DND-41 (cell line): ENCODE measurements around the gene CARD10.
"Not testable (repeated sequence)": the region's sequence is repeated elsewhere in the genome, so short reads cannot be mapped to it uniquely, and the experiment has no call there.

Experiments
- ATAC-seq: fragments of 200-7000 bp; cut with Tn5 transposase; 3 replicates; pipeline ENCODE4 v1.9.1; 2021; ENCODE audit warnings: low read depth; ENCODE audit not compliant: insufficient read depth
- DNase-seq: peaks from one replicate; pipeline ENCODE4 v3.0.0-alpha.2; 2020
- H2AFZ ChIP-seq: 2 replicates; pipeline ENCODE4 v1.6.0; 2012; ENCODE audit warnings: low read depth, low read length
- H3K27ac ChIP-seq: 2 replicates; pipeline ENCODE4 v1.5.1; 2012; ENCODE audit warnings: low read length, inconsistent platforms
- H3K27me3 ChIP-seq: fragments of 200-600 bp; sonication (generic); 2 replicates; pipeline ENCODE4 v1.6.0; 2012; ENCODE audit warnings: low read length, mild to moderate bottlenecking, inconsistent platforms; ENCODE audit not compliant: insufficient read depth, poor library complexity
- H3K36me3 ChIP-seq: 2 replicates; pipeline ENCODE4 v1.5.1; 2012; ENCODE audit warnings: low read length, inconsistent platforms; ENCODE audit not compliant: insufficient read depth
- H3K4me1 ChIP-seq: 2 replicates; pipeline ENCODE4 v1.5.1; 2012; ENCODE audit warnings: mild to moderate bottlenecking, low read length; ENCODE audit not compliant: insufficient read depth
- H3K4me2 ChIP-seq: 2 replicates; pipeline ENCODE4 v1.6.0; 2012; ENCODE audit warnings: mild to moderate bottlenecking, moderate library complexity, low read length, inconsistent platforms; ENCODE audit not compliant: insufficient read depth
- H3K4me3 ChIP-seq, 2 experiments: fragments of 200-600 bp in 1 of 2; shearing (Covaris generic) in 1 of 2; 2 replicates each; pipeline ENCODE4 v1.5.1; 2012 to 2016; ENCODE audit warnings: inconsistent platforms in 2 of 2, low read length in 2 of 2, mild to moderate bottlenecking in 2 of 2, low read depth in 1 of 2, moderate library complexity in 1 of 2
- H3K79me2 ChIP-seq: 2 replicates; pipeline ENCODE4 v1.6.0; 2012; ENCODE audit warnings: low read length, inconsistent platforms; ENCODE audit not compliant: insufficient read depth
- H3K9ac ChIP-seq: 2 replicates; pipeline ENCODE4 v1.6.0; 2012; ENCODE audit warnings: low read depth, mild to moderate bottlenecking, inconsistent platforms, low read length, moderate library complexity
- H3K9me3 ChIP-seq: 2 replicates; pipeline ENCODE4 v1.5.1; 2012; ENCODE audit warnings: low read length, moderate library complexity, mild to moderate bottlenecking, inconsistent platforms; ENCODE audit not compliant: insufficient read depth, severe bottlenecking
- H4K20me1 ChIP-seq: 2 replicates; pipeline ENCODE4 v1.6.0; 2012; ENCODE audit warnings: low read length; ENCODE audit not compliant: insufficient read depth
- EZH2 ChIP-seq: IDR thresholded peaks from 3 replicates; pipeline ENCODE4 v1.6.1; 2012; ENCODE audit warnings: borderline replicate concordance, low read depth, mild to moderate bottlenecking, moderate library complexity, low read length, inconsistent platforms; ENCODE audit not compliant: severe bottlenecking
- TF ChIP-seq, protein P1 (sequence below): IDR thresholded peaks from 2 replicates; pipeline ENCODE4 v1.5.1; 2012; ENCODE audit warnings: borderline replicate concordance, low read length, moderate library complexity, mild to moderate bottlenecking; ENCODE audit not compliant: poor library complexity, severe bottlenecking; ENCODE audit errors: extremely low read depth

The CARD10 gene

DNA sequence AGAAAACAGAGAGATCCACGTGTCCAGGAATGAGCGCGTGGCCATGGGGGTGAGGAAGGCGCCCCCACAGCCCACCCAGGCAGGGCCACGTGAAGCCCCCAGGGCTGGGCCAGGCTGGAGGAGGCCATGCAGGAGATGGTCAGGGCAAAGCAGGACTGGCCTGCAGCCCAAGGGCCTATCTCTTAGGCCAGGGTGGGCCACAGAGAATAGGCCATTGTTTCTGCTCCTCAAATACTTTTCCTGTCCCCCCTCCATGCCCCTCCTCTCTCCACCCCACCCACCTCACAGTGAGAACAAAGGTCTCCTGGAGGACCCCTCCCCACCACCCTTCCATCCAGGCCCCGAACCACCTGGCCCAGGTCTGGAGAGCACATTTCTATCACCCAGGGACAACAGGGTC lies 32.8 kb upstream of the CARD10 start:
- H3K36me3 ChIP-seq, result no peaks in the 10 kb centered on the region
- H3K9ac ChIP-seq, result no peak overlapping the region
- DNase-seq (no peak), ATAC-seq (no peak)
- H3K4me2 ChIP-seq, result no peak overlapping the region
- no peak overlapping the region for H2AFZ ChIP-seq
- no peaks in the 10 kb centered on the region for H3K9me3 ChIP-seq
- no peak overlapping the region for H3K27ac ChIP-seq
- H3K79me2 ChIP-seq, result no peaks in the 10 kb centered on the region
- no peak overlapping the region for H3K4me3 ChIP-seq
- TF ChIP-seq, protein P1, sequence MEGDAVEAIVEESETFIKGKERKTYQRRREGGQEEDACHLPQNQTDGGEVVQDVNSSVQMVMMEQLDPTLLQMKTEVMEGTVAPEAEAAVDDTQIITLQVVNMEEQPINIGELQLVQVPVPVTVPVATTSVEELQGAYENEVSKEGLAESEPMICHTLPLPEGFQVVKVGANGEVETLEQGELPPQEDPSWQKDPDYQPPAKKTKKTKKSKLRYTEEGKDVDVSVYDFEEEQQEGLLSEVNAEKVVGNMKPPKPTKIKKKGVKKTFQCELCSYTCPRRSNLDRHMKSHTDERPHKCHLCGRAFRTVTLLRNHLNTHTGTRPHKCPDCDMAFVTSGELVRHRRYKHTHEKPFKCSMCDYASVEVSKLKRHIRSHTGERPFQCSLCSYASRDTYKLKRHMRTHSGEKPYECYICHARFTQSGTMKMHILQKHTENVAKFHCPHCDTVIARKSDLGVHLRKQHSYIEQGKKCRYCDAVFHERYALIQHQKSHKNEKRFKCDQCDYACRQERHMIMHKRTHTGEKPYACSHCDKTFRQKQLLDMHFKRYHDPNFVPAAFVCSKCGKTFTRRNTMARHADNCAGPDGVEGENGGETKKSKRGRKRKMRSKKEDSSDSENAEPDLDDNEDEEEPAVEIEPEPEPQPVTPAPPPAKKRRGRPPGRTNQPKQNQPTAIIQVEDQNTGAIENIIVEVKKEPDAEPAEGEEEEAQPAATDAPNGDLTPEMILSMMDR, result no peak
- no peak for TF ChIP-seq EZH2
- no peaks in the 10 kb centered on the region for H4K20me1 ChIP-seq
- no peaks in the 10 kb centered on the region for H3K4me1 ChIP-seq
- peaks cover 5% of the 10 kb centered on the region for H3K27me3 ChIP-seq

DNA sequence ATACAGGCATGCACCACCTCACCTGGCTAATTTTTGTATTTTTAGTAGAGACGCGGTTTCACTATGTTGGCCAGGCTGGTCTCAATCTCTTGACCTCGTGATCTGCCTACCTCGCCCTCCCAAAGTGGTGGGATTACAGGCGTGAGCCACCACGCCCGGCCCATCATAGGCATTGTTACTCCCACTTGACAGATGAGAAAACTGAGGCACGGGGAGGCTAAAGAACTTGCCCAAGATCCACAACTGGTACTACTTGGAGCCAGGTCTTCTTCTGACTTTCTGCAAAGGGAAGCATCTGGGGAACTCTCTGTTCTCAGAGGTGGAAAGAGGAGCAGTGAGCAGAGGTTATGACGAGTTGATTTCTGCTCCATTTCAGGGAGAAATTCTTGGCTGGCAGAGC lies 31.7 kb upstream of the CARD10 start:
- not testable (repeated sequence) for DNase-seq, H3K9me3 ChIP-seq, H3K27me3 ChIP-seq, H3K4me2 ChIP-seq, H4K20me1 ChIP-seq, H3K79me2 ChIP-seq, H3K27ac ChIP-seq, ATAC-seq, H3K36me3 ChIP-seq, H2AFZ ChIP-seq, H3K9ac ChIP-seq, H3K4me1 ChIP-seq, H3K4me3 ChIP-seq

DNA sequence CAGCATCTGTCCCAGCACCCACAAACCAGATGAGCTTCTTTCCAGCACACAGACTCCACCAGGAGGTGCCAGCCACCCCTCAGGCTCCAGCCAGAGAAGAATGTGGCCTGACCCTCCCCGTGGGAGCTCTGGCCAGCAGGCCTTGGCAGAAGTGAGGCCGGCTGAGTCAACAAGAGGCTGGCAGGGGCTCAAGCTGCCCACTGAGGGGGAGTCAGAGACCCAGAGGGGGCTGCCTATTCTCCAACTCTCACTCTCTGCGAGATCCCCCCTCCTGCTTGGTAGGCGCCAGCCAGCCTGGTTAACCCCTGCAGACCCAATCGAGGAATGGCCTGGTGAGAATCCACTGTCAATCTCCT lies 30.5 kb upstream of the CARD10 start:
- DNase-seq, result no peak
- no peak for ATAC-seq
- Histone ChIP-seq H3K27me3 (peaks cover 5% of the 10 kb centered on the region), H2AFZ (no peak overlapping the region), H3K9ac (no peak overlapping the region), H3K4me3 (no peak overlapping the region), H3K9me3 (no peaks in the 10 kb centered on the region), H3K27ac (no peak overlapping the region), H4K20me1 (peaks cover 4% of the 10 kb centered on the region), H3K36me3 (no peaks in the 10 kb centered on the region), H3K4me2 (no peak overlapping the region), H3K4me1 (no peaks in the 10 kb centered on the region), H3K79me2 (no peaks in the 10 kb centered on the region)
- TF ChIP-seq, protein P1, result no peak
- TF ChIP-seq EZH2, result no peak

DNA sequence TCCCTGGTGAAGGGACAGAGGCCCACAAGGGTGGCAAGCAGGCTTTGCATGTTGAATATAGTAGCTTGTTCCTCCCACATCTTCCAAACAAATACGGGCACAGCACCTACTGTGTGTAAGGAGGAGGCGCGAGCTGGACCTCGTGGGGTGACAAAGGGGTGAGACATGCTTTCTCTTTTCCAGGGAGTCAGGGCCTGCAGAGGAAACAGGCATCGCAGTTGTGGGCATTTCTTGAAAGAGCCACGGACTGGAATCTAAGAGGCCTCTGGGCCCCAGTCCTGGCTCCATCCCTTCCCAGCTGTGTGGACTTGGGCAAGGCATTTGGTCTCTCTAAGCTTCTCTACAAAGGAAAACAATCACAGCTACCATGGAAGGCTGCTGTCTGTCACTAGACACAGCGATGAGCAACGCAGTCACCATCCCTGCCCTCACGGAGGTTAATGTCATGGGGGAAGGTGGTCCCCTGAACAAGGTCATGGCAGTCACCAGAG lies 28.1 kb upstream of the CARD10 start:
- TF ChIP-seq, protein P1, result no peak
- no peak for TF ChIP-seq EZH2

More for the DNA sequence above, 28.1 kb upstream of the CARD10 start:
- DNase-seq, result no peak
- H3K27ac ChIP-seq, result no peak overlapping the region
- H3K79me2 ChIP-seq, result no peaks in the 10 kb centered on the region
- no peaks in the 10 kb centered on the region for H3K36me3 ChIP-seq
- ATAC-seq, result no peak
- no peak overlapping the region for H3K4me3 ChIP-seq
- H3K4me1 ChIP-seq, result no peaks in the 10 kb centered on the region
- H3K9me3 ChIP-seq, result no peaks in the 10 kb centered on the region
- no peak overlapping the region for H2AFZ ChIP-seq
- H4K20me1 ChIP-seq, result peaks cover 4% of the 10 kb centered on the region
- H3K27me3 ChIP-seq, result no peaks in the 10 kb centered on the region
- H3K9ac ChIP-seq, result no peak overlapping the region
- H3K4me2 ChIP-seq, result no peak overlapping the region
